Stimulated activated naive CD4-positive, alpha-beta T cell treated with Interleukin-2 at 50 U/mL for 16 hours (primary cell): ENCODE measurements around the gene DHCR7.
"Not testable (repeated sequence)": the region's sequence is repeated elsewhere in the genome, so short reads cannot be mapped to it uniquely, and the experiment has no call there.

Experiments
- DNase-seq: peaks from one replicate; lab custom pipeline; 2025; lab: John Stamatoyannopoulos, UW

The DHCR7 gene

GRCh38 chr11:71437879-71438278 is 10.3 kb downstream of the DHCR7 start:
- DNase-seq = no peak

GRCh38 chr11:71437399-71437798 is 10.8 kb downstream of the DHCR7 start:
- no peak for DNase-seq

GRCh38 chr11:71436861-71437260 is 11.3 kb downstream of the DHCR7 start:
- no peak for DNase-seq

- no peak for DNase-seq
Measured at GRCh38 chr11:71435278-71435951, 12.8 kb downstream of the DHCR7 start.

GRCh38 chr11:71434576-71435130 is 13.5 kb downstream of the DHCR7 start:
- no peak for DNase-seq

GRCh38 chr11:71433648-71434450 is 14.3 kb downstream of the DHCR7 start:
- DNase-seq = no peak

- DNase-seq = no peak
Measured at GRCh38 chr11:71432761-71433647, 15.2 kb downstream of the DHCR7 start.

GRCh38 chr11:71431271-71431670 is 16.9 kb downstream of the DHCR7 start:
- DNase-seq = no peak

- no peak for DNase-seq
Measured at GRCh38 chr11:71430166-71430565, 18.0 kb downstream of the DHCR7 start.

- no peak for DNase-seq
Measured at GRCh38 chr11:71429701-71430100, 18.5 kb downstream of the DHCR7 start.

GRCh38 chr11:71428861-71429435 is 19.2 kb downstream of the DHCR7 start:
- no peak for DNase-seq

- no peak for DNase-seq
Measured at GRCh38 chr11:71426413-71426812, 21.8 kb downstream of the DHCR7 start.

- no peak for DNase-seq
Measured at GRCh38 chr11:71425860-71426259, 22.3 kb downstream of the DHCR7 start.

GRCh38 chr11:71425409-71425808 is 22.8 kb downstream of the DHCR7 start:
- no peak for DNase-seq

- DNase-seq = no peak
Measured at GRCh38 chr11:71423181-71423790, 24.9 kb downstream of the DHCR7 start.

- not testable (repeated sequence) for DNase-seq
Measured at GRCh38 chr11:71422318-71422717, 25.9 kb downstream of the DHCR7 start.

GRCh38 chr11:71421392-71421950 is 26.7 kb downstream of the DHCR7 start:
- DNase-seq = no peak

- no peak for DNase-seq
Measured at GRCh38 chr11:71420455-71421241, 27.5 kb downstream of the DHCR7 start.

- no peak for DNase-seq
Measured at GRCh38 chr11:71418643-71419042, 29.6 kb downstream of the DHCR7 start.

- no peak for DNase-seq
Measured at GRCh38 chr11:71414645-71415044, 33.5 kb downstream of the DHCR7 start.
